BJ (cell line): Measurements from ENCODE around the gene LTA4H. TPM values are rescaled to one million over a fixed set of nuclear protein-coding genes. Genes with fewer than 3 reads are reported as not detected.

ENCODE experiments used
- CTCF ChIA-PET: fragments of 350-600 bp; formaldehyde crosslinking; extraction: SDS; loops from one replicate; lab custom pipeline; 2021; ENCODE audit warnings: antibody characterized with exemption, inconsistent platforms; lab: Yijun Ruan, JAX
- POLR2A ChIA-PET: fragments of 300-600 bp; sonication (Branson Sonifier 250); formaldehyde crosslinking; extraction: SDS; loops from one replicate; lab custom pipeline; 2021; ENCODE audit warnings: antibody characterized with exemption; lab: Charles Lee
- DNase-seq: peaks from one replicate; pipeline ENCODE4 v3.0.0-alpha.2; 2011; ENCODE audit warnings: low read depth
- H3K27me3 ChIP-seq: 2 replicates; pipeline ENCODE4 v1.6.0; 2011; ENCODE audit warnings: low read length; ENCODE audit not compliant: control insufficient read depth, insufficient read depth
- H3K36me3 ChIP-seq: 2 replicates; pipeline ENCODE4 v1.5.1; 2011; ENCODE audit warnings: low read length; ENCODE audit not compliant: control insufficient read depth, insufficient read depth
- H3K4me3 ChIP-seq: 2 replicates; pipeline ENCODE4 v1.5.1; 2011; ENCODE audit warnings: low read depth, mild to moderate bottlenecking, control low read depth, low read length
- CTCF ChIP-seq: IDR thresholded peaks from 2 replicates; pipeline ENCODE4 v1.5.1; 2011; ENCODE audit warnings: low read depth, mild to moderate bottlenecking, control low read depth, inconsistent platforms, low read length, moderate library complexity; ENCODE audit not compliant: insufficient read depth
- polyA plus RNA-seq: library from polyadenylated mRNA; depleted of rRNA; stranded (reverse); fragments of >200 nt; gene quantifications from 2 replicates; pipeline ENCODE4 v1.2.3, GENCODE V29; 2011

LTA4H gene
- polyA plus RNA-seq, 1 experiment: 35.1 TPM

- H3K36me3 ChIP-seq: no peaks in the 10 kb centered on the region
- H3K4me3 ChIP-seq: no peak overlapping the region
- no peaks in the 10 kb centered on the region for H3K27me3 ChIP-seq
- TF ChIP-seq CTCF: no peak
- DNase-seq: no peak
- POLR2A ChIA-PET: no interaction called here
- CTCF ChIA-PET: no interaction called here
Measured at GRCh38 chr12:95963096-95963495, 72.3 kb downstream of the LTA4H start.

- no peak for DNase-seq
- POLR2A ChIA-PET: no interaction called here
- no peaks in the 10 kb centered on the region for H3K36me3 ChIP-seq
- H3K27me3 ChIP-seq: no peaks in the 10 kb centered on the region
- TF ChIP-seq CTCF: no peak
- H3K4me3 ChIP-seq: no peak overlapping the region
- CTCF ChIA-PET: no interaction called here
Measured at GRCh38 chr12:95962222-95962621, 73.2 kb downstream of the LTA4H start.

DNA sequence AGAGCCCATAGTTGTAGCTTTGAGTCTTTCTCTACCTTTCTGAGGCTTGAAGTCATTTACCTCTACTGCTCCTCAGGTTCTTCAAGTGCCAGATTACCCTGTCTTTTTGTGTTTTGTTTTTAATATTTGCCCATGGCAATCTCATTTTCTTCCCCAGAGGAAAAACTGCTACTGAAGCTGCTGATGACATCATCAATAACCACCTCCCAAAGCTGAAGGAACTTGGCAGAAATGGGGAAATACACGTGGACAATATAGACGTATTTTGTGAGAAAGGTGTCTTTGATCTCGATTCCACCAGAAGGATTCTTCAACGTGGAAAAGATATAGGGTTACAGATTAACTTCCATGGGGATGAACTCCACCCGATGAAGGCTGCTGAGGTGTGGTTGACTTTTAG, 75.1 kb downstream of the LTA4H start:
- no peak for DNase-seq
- TF ChIP-seq CTCF: no peak
- Histone ChIP-seq H3K27me3 (no peaks in the 10 kb centered on the region), H3K36me3 (no peaks in the 10 kb centered on the region), H3K4me3 (no peak overlapping the region)
- POLR2A ChIA-PET: no interaction called here
- CTCF ChIA-PET: interaction anchor here (2.8 kb wide), 1 partner anchor 42 kb away, joined by 13 read pairs; no protein-coding TSS in a partner anchor

DNA sequence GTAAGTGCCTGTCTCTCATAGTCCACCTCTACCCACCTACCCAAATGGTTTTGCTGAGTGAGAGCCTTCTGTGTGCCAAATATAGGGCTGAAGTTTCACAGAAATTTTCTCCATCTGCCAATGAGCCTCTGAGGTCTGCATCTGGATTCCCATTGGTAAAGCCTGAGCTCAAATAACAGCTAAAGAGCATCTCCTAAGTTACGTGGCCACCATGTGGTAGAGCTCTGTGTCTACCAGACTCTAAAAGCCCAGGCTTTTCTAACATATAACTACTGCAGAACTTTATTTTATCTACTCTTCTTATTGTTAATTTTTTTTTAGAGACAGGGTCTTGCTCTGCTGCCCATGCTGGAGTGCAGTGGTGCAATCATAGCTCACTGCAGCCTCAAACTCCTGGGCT, 76.3 kb downstream of the LTA4H start:
- ChIA-PET POLR2A (no interaction called here), CTCF (interaction anchor here (0.9 to 2.8 kb wide), 3 partner anchors 14 to 41 kb away, joined by 3 to 13 read pairs (median 4); partner anchors contain the start of genes AMDHD1 and CCDC38)
- no peak overlapping the region for H3K4me3 ChIP-seq
- no peaks in the 10 kb centered on the region for H3K27me3 ChIP-seq
- 0 out of 2 replicates have a peak, but pooled peaks have one; percentile 20 for TF ChIP-seq CTCF
- no peak for DNase-seq
- no peaks in the 10 kb centered on the region for H3K36me3 ChIP-seq

DNA sequence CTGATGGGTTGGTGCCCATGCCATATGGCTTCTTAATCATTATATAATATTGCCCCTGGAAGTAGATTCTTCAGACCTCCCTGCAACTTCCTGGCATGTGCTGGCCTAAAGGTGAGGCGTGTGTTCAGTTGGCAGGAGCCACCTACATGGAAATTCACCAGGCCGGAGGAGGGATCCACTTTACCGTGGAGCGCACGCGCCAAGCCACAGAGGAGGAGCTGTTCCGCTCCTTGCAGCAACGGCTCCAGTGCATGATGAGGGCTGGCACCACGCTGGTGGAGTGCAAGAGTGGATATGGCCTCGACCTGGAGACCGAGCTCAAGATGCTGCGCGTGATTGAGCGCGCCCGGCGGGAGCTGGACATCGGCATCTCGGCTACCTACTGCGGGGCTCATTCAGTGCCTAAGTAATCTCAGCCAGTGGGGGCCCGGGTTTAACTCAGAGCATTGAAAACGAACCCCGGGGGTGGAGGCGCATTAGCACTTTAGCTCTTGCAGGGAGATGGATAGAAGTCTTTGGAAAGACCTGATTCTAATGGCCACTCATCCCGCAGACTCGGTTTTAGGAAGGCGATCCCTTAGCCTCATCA, 78.7 kb downstream of the LTA4H start:
- Histone ChIP-seq H3K27me3 (no peaks in the 10 kb centered on the region), H3K36me3 (no peaks in the 10 kb centered on the region), H3K4me3 (no peak overlapping the region)
- CTCF ChIA-PET: interaction anchor here (1.0 to 2.1 kb wide), 2 partner anchors 39 to 368 kb away, joined by 6 to 8 read pairs; no protein-coding TSS in a partner anchor
- DNase-seq: no peak
- POLR2A ChIA-PET: no interaction called here
- TF ChIP-seq CTCF: no peak
